Peyer's patch (tissue), 4 donors: Measurements from ENCODE around the gene RGMA. TPM values are rescaled to one million over a fixed set of nuclear protein-coding genes. Genes with fewer than 3 reads are reported as not detected.

Experiments
- DNase-seq, 3 donors: peaks; one replicate each; pipeline ENCODE4 v3.0.0-alpha.2; 2017 to 2019
- H3K27ac ChIP-seq, 4 donors: fragments of 200-600 bp; sonication (generic); one replicate each; pipeline ENCODE4 v1.5.1; 2016 to 2019
- H3K27me3 ChIP-seq, 2 donors: fragments of 200-600 bp; sonication (generic); one replicate each; pipeline ENCODE4 v1.5.1; 2019
- H3K36me3 ChIP-seq, 3 donors: fragments of 200-600 bp; sonication (generic); one replicate each; pipeline ENCODE4 v1.5.1; 2016 to 2019
- H3K4me1 ChIP-seq, 4 donors: fragments of 200-600 bp; sonication (generic); one replicate each; pipeline ENCODE4 v1.5.1; 2016 to 2019
- H3K4me3 ChIP-seq, 4 donors: fragments of 200-600 bp; sonication (generic); 1 replicate in 3 of 4; 2 replicates in 1 of 4; pipeline ENCODE4 v1.5.1; 2016 to 2019; ENCODE audit warnings: mild to moderate bottlenecking in 1 of 4
- H3K9me3 ChIP-seq, 4 donors: fragments of 200-600 bp; sonication (generic); one replicate each; pipeline ENCODE4 v1.5.1; 2016 to 2019; ENCODE audit warnings: mild to moderate bottlenecking in 1 of 4
- CTCF ChIP-seq, 6 experiments: fragments of 450-650 bp in 4 of 6; fragments of 200-600 bp in 2 of 6; sonication (generic) in 1 of 6; IDR thresholded peaks; one replicate each; pipeline ENCODE4 v1.5.1; 2017 to 2019; ENCODE audit warnings: antibody characterized with exemption in 6 of 6, mild to moderate bottlenecking in 3 of 6, moderate library complexity in 1 of 6
- POLR2A ChIP-seq, 2 donors: fragments of 450-650 bp; IDR thresholded peaks; one replicate each; pipeline ENCODE4 v1.5.1; 2017; ENCODE audit warnings: antibody characterized with exemption in 2 of 2, mild to moderate bottlenecking in 2 of 2, moderate library complexity in 2 of 2
- total RNA-seq, 4 donors: library from RNA; depleted of rRNA; stranded (reverse); fragments of >200 nt; gene quantifications; one replicate each; pipeline ENCODE4 v1.1.0, GENCODE V29; 2016

RGMA gene
- total RNA-seq, result 10 to 100 TPM in 2 of 4 donors, 1 to 10 TPM in 2; 1.8 to 18.8 (median 9.3) TPM

DNA sequence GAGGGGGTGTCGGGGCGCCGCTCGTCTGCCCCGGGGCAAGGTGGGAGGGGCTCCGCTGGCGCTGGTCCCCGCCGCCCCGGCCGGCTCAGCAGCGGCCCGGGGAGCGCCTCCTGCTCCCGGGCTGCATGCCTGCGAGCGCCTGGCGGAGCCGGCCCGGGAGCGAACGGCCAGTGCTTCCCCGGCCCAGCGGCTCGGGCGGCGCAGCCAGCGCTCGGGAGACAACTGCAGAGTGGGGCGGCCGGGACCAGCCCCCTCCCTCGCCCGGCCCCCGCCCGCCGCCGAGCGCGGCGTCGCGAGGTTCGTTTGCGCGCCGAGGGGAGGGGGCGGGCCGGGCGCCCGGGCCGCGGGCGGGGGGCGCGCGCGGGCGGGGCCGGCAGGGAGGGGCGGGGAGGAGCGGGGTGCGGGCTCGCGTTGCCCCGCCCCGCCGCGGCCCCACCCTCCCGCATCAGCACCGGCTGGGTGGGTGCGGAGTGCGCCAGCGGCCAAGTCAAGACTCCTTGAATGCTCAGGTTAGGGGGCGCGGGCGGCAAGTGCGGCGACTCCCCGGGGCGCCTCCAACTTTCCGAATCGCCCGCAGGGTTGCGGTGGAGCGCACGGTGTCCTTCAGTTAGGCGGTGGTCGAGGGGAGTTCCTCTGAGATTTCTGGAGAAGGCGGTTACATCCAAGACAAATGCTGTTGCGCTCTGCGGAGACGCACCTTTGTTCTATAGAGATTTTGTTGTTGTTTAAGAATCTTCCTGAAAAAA is at the start of gene RGMA:
RGMA (minus strand) TSS at position 231 of the 746 bp plus-strand sequence. CDS start 279 bp downstream, outside the sequence.
- no peak for DNase-seq
- TF ChIP-seq POLR2A (IDR thresholded peaks at IDR 0.05), result no peak
- TF ChIP-seq CTCF (IDR thresholded peaks at IDR 0.05), result no peak
- Histone ChIP-seq H3K36me3 (no peaks in the 10 kb centered on the region), H3K4me1 (peaks cover 0 to 16% (median 10%) of the 10 kb centered on the region in 4 donors), H3K27me3 (peaks cover 0 to 3% of the 10 kb centered on the region in 2 donors), H3K9me3 (no peaks in the 10 kb centered on the region), H3K27ac (peak within 1 kb of the TSS; percentile 25 to 68 (median 44)), H3K4me3 (peak within 1 kb of the TSS; percentile 35 to 60 (median 42))

DNA sequence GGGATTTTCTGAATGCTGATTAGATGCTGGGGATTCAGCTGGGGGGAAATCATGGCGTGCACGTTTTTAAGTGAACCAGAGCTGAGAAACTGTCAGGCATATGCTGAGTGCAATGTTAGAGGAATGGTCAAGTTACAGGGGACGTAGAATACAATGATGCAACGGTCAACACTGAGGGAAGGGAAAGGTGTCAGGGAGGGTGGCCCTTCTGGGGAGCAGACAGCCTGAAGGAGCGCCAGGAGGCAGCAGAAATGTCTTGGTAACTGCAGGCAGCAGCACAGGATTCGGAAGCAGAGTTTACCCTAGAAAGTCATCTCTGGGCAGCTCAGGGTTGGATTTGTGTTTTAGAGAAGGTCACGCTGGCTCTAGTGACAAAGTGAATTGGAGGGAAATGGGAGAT is 47.6 kb upstream of the RGMA start:
- no peak overlapping the region for H3K27ac ChIP-seq
- H3K27me3 ChIP-seq, result no peaks in the 10 kb centered on the region
- no peak overlapping the region for H3K4me3 ChIP-seq
- DNase-seq, result no peak
- no peak for TF ChIP-seq CTCF (IDR thresholded peaks at IDR 0.05)
- no peaks in the 10 kb centered on the region for H3K9me3 ChIP-seq
- no peaks in the 10 kb centered on the region for H3K36me3 ChIP-seq
- no peaks in the 10 kb centered on the region for H3K4me1 ChIP-seq

GRCh38 chr15:93135997-93136397 is 47.0 kb upstream of the RGMA start:
- no peak for TF ChIP-seq CTCF (IDR thresholded peaks at IDR 0.05)
- no peak for TF ChIP-seq POLR2A (IDR thresholded peaks at IDR 0.05)
- Histone ChIP-seq H3K4me3 (no peak overlapping the region), H3K36me3 (no peaks in the 10 kb centered on the region), H3K27ac (no peak overlapping the region), H3K27me3 (no peaks in the 10 kb centered on the region), H3K9me3 (no peaks in the 10 kb centered on the region), H3K4me1 (no peaks in the 10 kb centered on the region)
- DNase-seq, result no peak

GRCh38 chr15:93135459-93135858 is 46.4 kb upstream of the RGMA start:
- no peak overlapping the region for H3K4me3 ChIP-seq
- H3K27me3 ChIP-seq, result no peaks in the 10 kb centered on the region
- no peaks in the 10 kb centered on the region for H3K4me1 ChIP-seq
- no peaks in the 10 kb centered on the region for H3K36me3 ChIP-seq
- no peaks in the 10 kb centered on the region for H3K9me3 ChIP-seq
- DNase-seq, result no peak
- TF ChIP-seq POLR2A (IDR thresholded peaks at IDR 0.05) (no peak), CTCF (IDR thresholded peaks at IDR 0.05) (no peak)
- no peak overlapping the region for H3K27ac ChIP-seq

DNA sequence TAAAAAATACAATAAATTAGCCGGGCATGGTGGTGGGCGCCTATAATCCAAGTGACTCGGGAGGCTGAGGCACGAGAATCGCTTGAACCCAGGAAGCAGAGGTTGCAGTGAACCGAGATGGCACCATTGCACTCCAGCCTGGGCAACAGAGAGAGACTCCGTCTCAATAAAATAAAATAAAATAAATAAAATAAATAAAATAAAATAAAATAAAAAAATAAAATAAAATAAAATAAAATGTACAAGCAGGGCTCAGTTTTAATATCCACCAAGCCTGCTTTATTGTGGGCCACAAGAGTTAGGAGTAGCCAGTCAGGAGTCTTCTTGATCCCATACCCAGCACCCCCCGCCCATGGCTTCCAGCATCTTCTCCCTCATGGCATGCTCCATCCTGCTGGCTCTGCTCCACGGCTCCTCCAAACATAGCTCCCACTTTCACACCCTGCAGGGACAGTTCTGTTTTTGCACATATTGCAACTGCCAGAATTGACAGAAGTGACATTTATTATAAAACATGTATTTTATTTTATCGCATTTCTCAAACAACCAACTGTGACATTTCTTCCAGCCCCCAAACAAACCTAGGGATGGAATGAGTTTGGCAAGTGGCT is 42.6 kb upstream of the RGMA start:
- DNase-seq, result no peak
- no peaks in the 10 kb centered on the region for H3K9me3 ChIP-seq
- H3K27ac ChIP-seq, result no peak overlapping the region
- TF ChIP-seq POLR2A (IDR thresholded peaks at IDR 0.05), result no peak
- no peak for TF ChIP-seq CTCF (IDR thresholded peaks at IDR 0.05)
- no peak overlapping the region for H3K4me3 ChIP-seq
- no peaks in the 10 kb centered on the region for H3K4me1 ChIP-seq
- no peaks in the 10 kb centered on the region for H3K36me3 ChIP-seq
- H3K27me3 ChIP-seq, result no peaks in the 10 kb centered on the region
